SU-DHL-6 (cell line): ENCODE data around the gene SLX4.

Experiments
- EZH2phosphoT487 ChIP-seq: fragments of 200-600 bp; sonication (generic), shearing (Covaris generic); conservative IDR thresholded peaks from 2 replicates; pipeline ENCODE4 v1.6.1; 2018; ENCODE audit warnings: mild to moderate bottlenecking, antibody characterized with exemption, low read length, moderate library complexity, mixed read lengths
- TF ChIP-seq, protein P1 (sequence below): fragments of 200-600 bp; sonication (generic); IDR thresholded peaks from one replicate; pipeline ENCODE4 v1.5.1; 2017; ENCODE audit warnings: antibody characterized with exemption, mild to moderate bottlenecking, low read length, moderate library complexity; ENCODE audit not compliant: insufficient read depth, poor library complexity, severe bottlenecking

DNA sequence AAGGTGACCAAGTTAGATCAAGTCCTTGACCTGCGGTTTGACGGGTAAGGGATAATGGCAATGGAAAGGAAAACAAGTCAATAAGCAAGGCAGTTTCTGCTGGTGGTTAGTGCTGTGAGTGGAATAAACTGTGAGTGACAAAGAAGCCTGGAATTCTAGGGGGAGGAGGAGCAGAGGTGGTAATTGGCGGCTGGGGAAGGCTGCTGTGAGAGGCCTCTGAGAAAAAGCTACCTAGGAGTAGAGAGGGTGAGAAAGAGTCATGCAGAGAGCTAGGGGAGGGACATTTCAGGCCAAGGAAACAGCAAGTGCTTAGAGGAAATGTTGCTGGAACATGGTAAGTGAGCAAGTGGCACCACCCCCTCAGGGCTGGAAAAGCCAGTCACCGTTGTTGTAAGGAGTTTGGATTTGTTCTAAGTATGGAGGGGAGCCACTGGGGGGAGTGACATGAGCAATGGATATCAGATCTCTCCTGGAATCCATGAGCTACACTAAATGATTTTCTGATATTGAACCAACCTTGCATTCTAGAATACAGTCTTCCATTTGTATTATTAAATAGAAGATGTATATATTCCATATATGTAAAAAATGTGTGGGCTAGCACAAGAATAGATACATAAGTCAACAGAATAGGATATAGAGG, 40.9 kb downstream of the SLX4 start:
- TF ChIP-seq, protein P1, sequence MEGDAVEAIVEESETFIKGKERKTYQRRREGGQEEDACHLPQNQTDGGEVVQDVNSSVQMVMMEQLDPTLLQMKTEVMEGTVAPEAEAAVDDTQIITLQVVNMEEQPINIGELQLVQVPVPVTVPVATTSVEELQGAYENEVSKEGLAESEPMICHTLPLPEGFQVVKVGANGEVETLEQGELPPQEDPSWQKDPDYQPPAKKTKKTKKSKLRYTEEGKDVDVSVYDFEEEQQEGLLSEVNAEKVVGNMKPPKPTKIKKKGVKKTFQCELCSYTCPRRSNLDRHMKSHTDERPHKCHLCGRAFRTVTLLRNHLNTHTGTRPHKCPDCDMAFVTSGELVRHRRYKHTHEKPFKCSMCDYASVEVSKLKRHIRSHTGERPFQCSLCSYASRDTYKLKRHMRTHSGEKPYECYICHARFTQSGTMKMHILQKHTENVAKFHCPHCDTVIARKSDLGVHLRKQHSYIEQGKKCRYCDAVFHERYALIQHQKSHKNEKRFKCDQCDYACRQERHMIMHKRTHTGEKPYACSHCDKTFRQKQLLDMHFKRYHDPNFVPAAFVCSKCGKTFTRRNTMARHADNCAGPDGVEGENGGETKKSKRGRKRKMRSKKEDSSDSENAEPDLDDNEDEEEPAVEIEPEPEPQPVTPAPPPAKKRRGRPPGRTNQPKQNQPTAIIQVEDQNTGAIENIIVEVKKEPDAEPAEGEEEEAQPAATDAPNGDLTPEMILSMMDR, result no peak
- TF ChIP-seq EZH2phosphoT487, result no peak
